GM21515 (cell line): ENCODE results near the gene CEP112.
"Not testable (repeated sequence)": the region's sequence is repeated elsewhere in the genome, so short reads cannot be mapped to it uniquely, and the experiment has no call there.

Source experiments
- ATAC-seq: cut with Tn5 transposase; IDR thresholded peaks from one replicate; pipeline ENCODE4 v1.9.1; 2021; ENCODE audit not compliant: unreplicated experiment

Gene CEP112

GRCh38 chr17:66085221-66085620 is 106.7 kb downstream of the CEP112 start:
- ATAC-seq = no peak

GRCh38 chr17:66080670-66081069 is 111.3 kb downstream of the CEP112 start:
- not testable (repeated sequence) for ATAC-seq

GRCh38 chr17:66076546-66077190 is 115.3 kb downstream of the CEP112 start:
- ATAC-seq = no peak

GRCh38 chr17:66073384-66073783 is 118.5 kb downstream of the CEP112 start:
- no peak for ATAC-seq

- ATAC-seq = no peak
Measured at GRCh38 chr17:66063686-66064085, 128.2 kb downstream of the CEP112 start.

GRCh38 chr17:66056148-66056547 is 135.8 kb downstream of the CEP112 start:
- ATAC-seq = no peak

- ATAC-seq = no peak
Measured at GRCh38 chr17:66054242-66054641, 137.7 kb downstream of the CEP112 start.

GRCh38 chr17:66044083-66044482 is 147.8 kb downstream of the CEP112 start:
- no peak for ATAC-seq

GRCh38 chr17:66043419-66043818 is 148.5 kb downstream of the CEP112 start:
- ATAC-seq = no peak

- ATAC-seq = no peak
Measured at GRCh38 chr17:66040402-66040801, 151.5 kb downstream of the CEP112 start.

GRCh38 chr17:66038125-66038524 is 153.8 kb downstream of the CEP112 start:
- no peak for ATAC-seq

GRCh38 chr17:66037221-66037620 is 154.7 kb downstream of the CEP112 start:
- ATAC-seq = no peak

GRCh38 chr17:66032082-66032712 is 159.7 kb downstream of the CEP112 start:
- ATAC-seq = peak; percentile 68

GRCh38 chr17:66025551-66025950 is 166.4 kb downstream of the CEP112 start:
- no peak for ATAC-seq

- no peak for ATAC-seq
Measured at GRCh38 chr17:66021757-66022156, 170.2 kb downstream of the CEP112 start.

- no peak for ATAC-seq
Measured at GRCh38 chr17:66018786-66019185, 173.1 kb downstream of the CEP112 start.

- no peak for ATAC-seq
Measured at GRCh38 chr17:66016231-66016630, 175.7 kb downstream of the CEP112 start.

- no peak for ATAC-seq
Measured at GRCh38 chr17:66008680-66009079, 183.3 kb downstream of the CEP112 start.

- ATAC-seq = no peak
Measured at GRCh38 chr17:66006654-66007053, 185.3 kb downstream of the CEP112 start.

GRCh38 chr17:66002812-66003211 is 189.1 kb downstream of the CEP112 start:
- no peak for ATAC-seq

- ATAC-seq = no peak
Measured at GRCh38 chr17:66002063-66002585, 189.8 kb downstream of the CEP112 start.

- no peak for ATAC-seq
Measured at GRCh38 chr17:66000216-66000615, 191.7 kb downstream of the CEP112 start.

- no peak for ATAC-seq
Measured at GRCh38 chr17:65998675-65999074, 193.3 kb downstream of the CEP112 start.
